ENCODE results near the gene KMT2E. TPM values are rescaled to one million over a fixed set of nuclear protein-coding genes. Genes with fewer than 3 reads are reported as not detected.
"Not testable (repeated sequence)": the region's sequence is repeated elsewhere in the genome, so short reads cannot be mapped to it uniquely, and the experiment has no call there.

Gene KMT2E
- polyA plus RNA-seq, 6 donors from 2014 or later, result 165 to 343 (median 213) TPM

DNA sequence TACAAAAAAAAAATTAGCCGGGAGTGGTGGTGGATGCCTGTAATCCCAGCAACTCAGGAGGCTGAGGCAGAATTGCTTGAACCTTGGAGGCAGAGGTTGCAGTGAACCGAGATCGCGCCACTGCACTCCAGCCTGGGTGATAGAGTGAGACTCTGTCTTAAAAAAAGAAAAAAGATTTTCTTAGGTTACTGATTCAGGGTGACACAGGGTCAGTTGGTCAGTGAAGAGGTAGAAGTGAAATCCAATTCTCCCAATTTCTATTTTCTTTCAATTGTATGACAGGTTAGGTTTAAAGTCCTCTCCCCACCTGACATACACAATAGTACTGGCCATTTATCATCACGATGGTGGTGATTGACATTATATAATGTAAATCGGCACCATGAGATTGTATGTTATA lies 38.5 kb upstream of the KMT2E start:
- DNase-seq; H3K36me3 Mint-ChIP-seq; H3K27me3 Mint-ChIP-seq; H3K9me3 Mint-ChIP-seq; ATAC-seq (ENCODE audit: low read depth in 2 of 2): not testable (repeated sequence)
- H3K27ac Mint-ChIP-seq, result peak overlapping the region in 3 of 6 donors; percentile 32 to 47 (median 36)
- peak overlapping the region in 1 of 8 donors; percentile 6 for H3K4me3 Mint-ChIP-seq
- H3K4me1 Mint-ChIP-seq, result peaks cover 17 to 55% (median 33%) of the 10 kb centered on the region in 3 donors

- Mint-ChIP-seq H3K4me3 (no peak overlapping the region), H3K27me3 (no peaks in the 10 kb centered on the region), H3K27ac (peak overlapping the region; percentile 69 to 93 (median 81)), H3K4me1 (peaks cover 26 to 58% (median 30%) of the 10 kb centered on the region in 3 donors), H3K9me3 (no peaks in the 10 kb centered on the region), H3K36me3 (peaks cover 5 to 6% of the 10 kb centered on the region in 2 donors)
- no peak for DNase-seq
- no peak for ATAC-seq (ENCODE audit: low read depth in 2 of 2)
Measured at GRCh38 chr7:104976966-104977636, 36.9 kb upstream of the KMT2E start.

GRCh38 chr7:104978460-104978859 lies 35.5 kb upstream of the KMT2E start:
- Mint-ChIP-seq H3K36me3 (peaks cover 5 to 6% of the 10 kb centered on the region in 2 donors), H3K4me3 (peak overlapping the region in 1 of 8 donors; percentile 29), H3K4me1 (peaks cover 24 to 59% (median 27%) of the 10 kb centered on the region in 3 donors), H3K9me3 (no peaks in the 10 kb centered on the region), H3K27me3 (no peaks in the 10 kb centered on the region), H3K27ac (peak overlapping the region in 4 of 6 donors; percentile 41 to 83 (median 68))
- ATAC-seq (ENCODE audit: low read depth in 2 of 2) (no peak), DNase-seq (no peak)

- H3K4me3 Mint-ChIP-seq, result no peak overlapping the region
- H3K9me3 Mint-ChIP-seq, result no peaks in the 10 kb centered on the region
- peak overlapping the region in 5 of 6 donors; percentile 69 to 86 (median 76) for H3K27ac Mint-ChIP-seq
- no peaks in the 10 kb centered on the region for H3K27me3 Mint-ChIP-seq
- no peak for DNase-seq
- no peak for ATAC-seq (ENCODE audit: low read depth in 2 of 2)
- H3K36me3 Mint-ChIP-seq, result peaks cover 2% of the 10 kb centered on the region in 2 donors
- peaks cover 19 to 59% (median 21%) of the 10 kb centered on the region in 3 donors for H3K4me1 Mint-ChIP-seq
Measured at GRCh38 chr7:104979167-104979841, 34.7 kb upstream of the KMT2E start.

DNA sequence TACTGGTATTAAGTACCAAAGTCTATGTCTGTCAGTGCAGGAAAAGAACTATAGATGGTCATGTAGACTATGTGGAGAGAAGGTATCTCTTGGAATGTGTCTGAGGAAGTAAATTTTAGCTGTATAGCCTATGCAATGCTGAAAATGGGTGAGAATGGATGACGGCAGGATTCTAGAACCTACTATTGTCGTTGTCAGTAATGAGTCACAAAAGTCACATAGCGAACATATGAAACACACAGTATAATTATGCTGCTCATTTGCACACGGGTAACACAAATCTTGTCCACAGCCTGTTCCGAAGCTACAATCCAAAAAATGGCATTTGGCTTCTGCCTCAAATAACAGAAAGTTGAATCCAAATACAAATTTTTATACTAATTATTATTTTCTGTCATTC lies 33.6 kb upstream of the KMT2E start:
- Mint-ChIP-seq H3K27ac (peak overlapping the region; percentile 36 to 100 (median 67)), H3K36me3 (no peaks in the 10 kb centered on the region), H3K9me3 (no peaks in the 10 kb centered on the region), H3K27me3 (no peaks in the 10 kb centered on the region), H3K4me3 (no peak overlapping the region), H3K4me1 (peaks cover 25 to 66% (median 28%) of the 10 kb centered on the region in 3 donors)
- ATAC-seq (ENCODE audit: low read depth in 2 of 2) (no peak), DNase-seq (no peak)

GRCh38 chr7:104980841-104981671 lies 32.9 kb upstream of the KMT2E start:
- H3K9me3 Mint-ChIP-seq, result no peaks in the 10 kb centered on the region
- peak overlapping the region in 1 of 8 donors; percentile 77 for H3K4me3 Mint-ChIP-seq
- peaks cover 30 to 72% (median 32%) of the 10 kb centered on the region in 3 donors for H3K4me1 Mint-ChIP-seq
- no peaks in the 10 kb centered on the region for H3K27me3 Mint-ChIP-seq
- H3K36me3 Mint-ChIP-seq, result no peaks in the 10 kb centered on the region
- ATAC-seq (ENCODE audit: low read depth in 2 of 2) (peak in 1 of 2 donors; percentile 19), DNase-seq (peak; percentile 65)
- H3K27ac Mint-ChIP-seq, result peak overlapping the region; percentile 72 to 100 (median 82)

GRCh38 chr7:104981672-104982037 lies 32.4 kb upstream of the KMT2E start:
- Mint-ChIP-seq H3K36me3 (no peaks in the 10 kb centered on the region), H3K4me3 (peak overlapping the region in 3 of 8 donors; percentile 10 to 77 (median 37)), H3K4me1 (peaks cover 29 to 72% (median 35%) of the 10 kb centered on the region in 3 donors), H3K27me3 (no peaks in the 10 kb centered on the region), H3K27ac (peak overlapping the region; percentile 63 to 100 (median 79)), H3K9me3 (no peaks in the 10 kb centered on the region)
- DNase-seq, result no peak
- no peak for ATAC-seq (ENCODE audit: low read depth in 2 of 2)

GRCh38 chr7:104982308-104983075 lies 31.5 kb upstream of the KMT2E start:
- H3K4me1 Mint-ChIP-seq, result peaks cover 25 to 72% (median 31%) of the 10 kb centered on the region in 3 donors
- DNase-seq (no peak), ATAC-seq (ENCODE audit: low read depth in 2 of 2) (no peak)
- H3K27ac Mint-ChIP-seq, result peak overlapping the region; percentile 58 to 100 (median 100)
- no peaks in the 10 kb centered on the region for H3K9me3 Mint-ChIP-seq
- no peaks in the 10 kb centered on the region for H3K27me3 Mint-ChIP-seq
- peak overlapping the region; percentile 95 to 100 (median 99) for H3K4me3 Mint-ChIP-seq
- no peaks in the 10 kb centered on the region for H3K36me3 Mint-ChIP-seq

GRCh38 chr7:104983076-104983577 lies 30.9 kb upstream of the KMT2E start:
- no peaks in the 10 kb centered on the region for H3K27me3 Mint-ChIP-seq
- DNase-seq, result no peak
- H3K4me3 Mint-ChIP-seq, result peak overlapping the region; percentile 95 to 100 (median 99)
- peaks cover 25 to 74% (median 31%) of the 10 kb centered on the region in 3 donors for H3K4me1 Mint-ChIP-seq
- H3K27ac Mint-ChIP-seq, result peak overlapping the region; percentile 99 to 100 (median 100)
- H3K9me3 Mint-ChIP-seq, result no peaks in the 10 kb centered on the region
- no peak for ATAC-seq (ENCODE audit: low read depth in 2 of 2)
- H3K36me3 Mint-ChIP-seq, result no peaks in the 10 kb centered on the region

GRCh38 chr7:104983578-104984539 lies 30.1 kb upstream of the KMT2E start:
- Mint-ChIP-seq H3K4me1 (peaks cover 25 to 78% (median 35%) of the 10 kb centered on the region in 3 donors), H3K27ac (peak overlapping the region; percentile 99 to 100 (median 100)), H3K4me3 (peak overlapping the region; percentile 95 to 100 (median 99)), H3K36me3 (no peaks in the 10 kb centered on the region), H3K27me3 (no peaks in the 10 kb centered on the region), H3K9me3 (no peaks in the 10 kb centered on the region)
- DNase-seq, result peak; percentile 85
- peak; percentile 86 to 88 for ATAC-seq (ENCODE audit: low read depth in 2 of 2)

- Mint-ChIP-seq H3K27me3 (no peaks in the 10 kb centered on the region), H3K27ac (peak overlapping the region; percentile 99 to 100 (median 100)), H3K4me1 (peaks cover 25 to 78% (median 35%) of the 10 kb centered on the region in 3 donors), H3K36me3 (no peaks in the 10 kb centered on the region), H3K4me3 (peak overlapping the region; percentile 95 to 100 (median 99)), H3K9me3 (no peaks in the 10 kb centered on the region)
- ATAC-seq (ENCODE audit: low read depth in 2 of 2) (no peak), DNase-seq (no peak)
Measured at GRCh38 chr7:104984585-104985258, 29.3 kb upstream of the KMT2E start.

Measured in naive B cell (primary cell).